ENCODE data around the gene CEP89.

DNA sequence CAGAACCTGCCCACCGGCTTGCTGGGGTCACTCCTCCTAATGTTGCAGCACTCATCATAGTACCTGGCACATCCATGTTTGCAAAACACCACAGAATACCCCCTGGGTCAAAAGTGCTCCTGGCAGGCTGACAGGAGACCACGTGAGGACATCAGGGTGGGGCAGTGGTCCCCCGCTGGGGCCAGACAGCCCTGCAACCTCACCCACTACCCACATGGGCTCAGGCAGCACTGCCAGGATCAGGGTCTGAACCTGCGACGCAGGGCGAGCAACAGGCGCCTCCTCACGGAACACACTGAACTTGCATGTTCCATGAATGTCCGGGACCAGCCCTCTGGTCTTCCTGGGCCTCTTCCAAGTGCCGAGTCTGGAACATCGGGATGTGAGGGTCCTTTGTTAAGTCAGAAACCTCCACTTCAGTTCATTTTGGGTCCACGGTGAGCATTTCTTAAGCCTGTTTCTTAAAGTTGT, 100.7 kb downstream of the CEP89 start:
- TF ChIP-seq CTCF (IDR thresholded peaks at IDR 0.05) = no peak
- TF ChIP-seq POLR2AphosphoS5 (IDR thresholded peaks at IDR 0.05) = no peak
